ENCODE data around the gene FRAS1.
A peak's percentile ranks its signal among the peaks of the same experiment; 100 is the strongest.

FRAS1 gene

GRCh38 chr4:78119698-78120097, 62.6 kb downstream of the FRAS1 start:
- DNase-seq = no peak

GRCh38 chr4:78120144-78120880, 63.2 kb downstream of the FRAS1 start:
- no peak for DNase-seq

GRCh38 chr4:78121338-78121904, 64.3 kb downstream of the FRAS1 start:
- DNase-seq = no peak

DNA sequence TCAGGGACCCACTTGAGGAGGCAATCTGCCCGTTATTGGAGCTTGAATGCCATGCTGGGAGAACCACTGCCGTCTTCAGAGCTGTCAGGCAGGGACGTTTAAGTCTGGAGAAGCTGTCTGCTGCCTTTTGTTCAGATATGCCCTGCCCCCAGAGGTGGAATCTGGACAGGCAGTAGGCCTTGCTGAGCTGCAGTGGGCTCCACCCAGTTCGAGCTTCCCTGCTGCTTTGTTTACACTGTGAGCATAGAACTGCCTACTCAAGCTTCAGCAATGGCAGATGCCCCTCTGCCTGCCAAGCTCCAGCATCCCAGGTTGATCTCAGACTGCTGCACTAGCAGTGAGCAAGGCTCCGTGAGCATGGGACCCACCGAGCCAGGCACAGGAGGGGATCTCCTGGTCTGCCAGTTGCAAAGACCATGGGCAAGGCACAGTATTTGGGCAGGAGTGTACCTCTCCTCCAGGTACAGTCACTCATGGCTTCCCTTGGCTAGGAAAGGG, 68.8 kb downstream of the FRAS1 start:
- peak; percentile 14 for DNase-seq

DNA sequence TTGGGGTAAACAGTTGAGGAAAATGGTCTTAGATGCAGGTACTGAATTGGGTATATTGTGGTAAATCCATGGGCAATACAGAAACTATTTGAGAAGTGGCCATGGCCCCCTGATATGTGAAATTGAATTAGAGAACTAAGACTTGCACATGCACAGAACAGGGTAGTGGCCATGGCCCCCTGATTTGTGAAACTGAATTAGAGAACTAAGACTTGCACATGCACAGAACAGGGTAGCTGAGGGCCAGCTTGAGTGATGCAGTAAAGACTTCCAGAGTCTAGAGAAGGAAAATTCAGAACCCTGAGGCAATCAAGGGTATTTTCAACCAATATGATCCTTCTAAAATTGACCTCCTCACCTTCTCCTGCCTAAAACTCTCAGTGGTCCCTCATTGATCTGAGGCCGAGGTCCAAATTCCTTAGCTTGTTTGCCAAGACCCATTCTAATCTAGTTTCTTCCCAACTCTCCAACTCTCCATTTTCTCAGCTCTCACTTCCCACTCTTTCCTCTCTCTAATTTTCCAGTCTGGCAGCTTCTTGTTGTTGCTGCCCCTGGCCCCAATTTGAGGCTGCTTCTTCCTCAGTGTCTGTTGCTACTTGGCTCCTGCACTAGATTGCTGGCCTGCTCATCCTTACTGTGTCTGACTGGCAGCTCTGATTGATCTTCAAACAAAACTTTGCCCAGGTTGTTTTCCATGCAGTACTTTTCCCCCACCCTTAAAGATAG, 72.4 kb downstream of the FRAS1 start:
- DNase-seq = no peak

DNA sequence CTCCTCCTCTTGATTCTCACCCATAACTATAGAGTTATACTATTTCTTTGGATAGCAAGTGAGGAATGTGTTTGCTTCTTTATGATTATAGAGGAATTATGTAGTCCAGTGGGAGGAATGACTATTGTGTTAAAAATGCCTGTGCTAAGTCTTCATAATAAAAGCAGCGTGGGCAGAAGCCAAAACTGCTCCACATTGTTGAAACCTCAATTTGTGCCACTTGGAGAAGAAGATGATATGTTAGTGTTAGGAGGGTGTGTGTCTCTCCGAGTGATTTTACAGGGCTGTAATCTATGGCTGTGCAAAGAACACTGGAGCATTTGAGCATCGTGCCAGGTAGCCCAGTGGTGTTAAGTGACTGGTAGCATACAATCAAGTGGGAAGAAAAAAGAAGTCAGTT, 74.3 kb downstream of the FRAS1 start:
- no peak for DNase-seq

GRCh38 chr4:78136109-78137081, 79.3 kb downstream of the FRAS1 start:
- DNase-seq = no peak

GRCh38 chr4:78137532-78137931, 80.4 kb downstream of the FRAS1 start:
- no peak for DNase-seq

GRCh38 chr4:78138252-78138651, 81.1 kb downstream of the FRAS1 start:
- DNase-seq = no peak

- no peak for DNase-seq
Observed at GRCh38 chr4:78143634-78144033, 86.5 kb downstream of the FRAS1 start.

DNA sequence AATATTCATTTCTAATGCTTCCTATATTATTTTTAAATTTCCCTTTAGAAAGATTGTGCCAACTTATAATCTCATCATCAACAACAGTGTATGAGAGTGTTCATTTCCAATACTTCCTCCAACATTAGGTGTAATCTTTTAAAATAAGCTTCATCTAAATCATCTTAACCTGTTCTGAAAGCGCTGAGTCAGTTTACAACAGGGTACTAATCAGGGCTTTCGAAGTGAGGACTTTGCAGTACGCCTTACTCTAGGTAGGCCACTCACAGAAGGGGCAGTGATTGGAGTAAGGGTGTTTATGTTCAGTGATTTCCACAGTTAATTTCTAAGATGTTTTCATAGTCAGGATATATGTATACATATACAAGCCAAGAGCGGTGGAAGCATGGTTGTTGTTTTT, 87.9 kb downstream of the FRAS1 start:
- no peak for DNase-seq

DNA sequence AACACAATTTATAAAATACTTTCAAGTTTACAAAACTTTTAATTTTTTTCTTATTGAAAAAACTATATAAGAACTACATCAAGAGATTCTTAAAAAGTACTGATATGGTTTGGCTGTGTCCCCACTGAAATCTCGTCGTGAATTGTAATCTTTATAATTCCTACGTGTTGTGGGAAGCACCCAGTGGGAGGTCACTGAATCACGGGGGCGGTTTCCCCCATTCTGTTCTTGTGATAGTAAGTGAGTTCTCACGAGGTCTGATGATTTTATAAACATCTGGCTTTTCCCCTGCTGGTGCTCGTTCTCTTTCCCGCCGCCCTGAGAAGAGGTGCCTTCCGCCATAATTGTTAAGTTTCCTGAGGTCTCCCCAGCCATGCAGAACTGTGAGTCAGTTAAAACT, 88.5 kb downstream of the FRAS1 start:
- DNase-seq = no peak

GRCh38 chr4:78149751-78150542, 92.8 kb downstream of the FRAS1 start:
- no peak for DNase-seq

- no peak for DNase-seq
Observed at GRCh38 chr4:78150543-78150864, 93.4 kb downstream of the FRAS1 start.

GRCh38 chr4:78152795-78153194, 95.7 kb downstream of the FRAS1 start:
- no peak for DNase-seq

- no peak for DNase-seq
Observed at GRCh38 chr4:78154972-78155590, 98.0 kb downstream of the FRAS1 start.

GRCh38 chr4:78155616-78156105, 98.5 kb downstream of the FRAS1 start:
- DNase-seq = no peak

DNA sequence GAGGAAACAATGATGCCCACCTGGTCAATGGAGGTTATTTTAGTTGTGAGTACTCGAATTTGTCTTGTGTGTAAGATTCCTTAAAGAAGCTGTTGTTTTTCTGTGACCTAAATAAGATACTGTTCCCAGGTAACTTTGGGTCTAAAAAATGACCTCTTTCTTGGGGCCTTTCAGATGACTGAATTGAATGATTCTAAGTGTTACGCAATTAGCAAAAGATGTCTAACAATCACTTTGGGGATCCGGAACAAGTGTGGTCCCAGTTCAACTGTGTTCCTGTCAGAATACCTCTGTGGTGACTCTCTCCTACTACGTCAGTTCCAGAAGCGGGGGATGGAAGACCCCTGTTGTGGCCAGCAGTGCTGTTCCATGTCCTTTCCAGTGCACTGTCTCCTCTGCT, 99.4 kb downstream of the FRAS1 start:
- DNase-seq = no peak

- no peak for DNase-seq
Observed at GRCh38 chr4:78162342-78162741, 105.2 kb downstream of the FRAS1 start.

GRCh38 chr4:78162821-78163220, 105.7 kb downstream of the FRAS1 start:
- no peak for DNase-seq

- DNase-seq = no peak
Observed at GRCh38 chr4:78165758-78166157, 108.6 kb downstream of the FRAS1 start.

- no peak for DNase-seq
Observed at GRCh38 chr4:78166622-78167021, 109.5 kb downstream of the FRAS1 start.
